ENCODE results near the gene MYB. TPM values are rescaled to one million over a fixed set of nuclear protein-coding genes. Genes with fewer than 3 reads are reported as not detected.
A peak's percentile ranks its signal among the peaks of the same experiment; 100 is the strongest.

MYB gene
- total and polyA plus RNA-seq, 2 of the 13 experiments (the other 11 are each of a cell fraction or from before 2014, with no cell fraction given): 0.04 to 0.20 TPM

DNA sequence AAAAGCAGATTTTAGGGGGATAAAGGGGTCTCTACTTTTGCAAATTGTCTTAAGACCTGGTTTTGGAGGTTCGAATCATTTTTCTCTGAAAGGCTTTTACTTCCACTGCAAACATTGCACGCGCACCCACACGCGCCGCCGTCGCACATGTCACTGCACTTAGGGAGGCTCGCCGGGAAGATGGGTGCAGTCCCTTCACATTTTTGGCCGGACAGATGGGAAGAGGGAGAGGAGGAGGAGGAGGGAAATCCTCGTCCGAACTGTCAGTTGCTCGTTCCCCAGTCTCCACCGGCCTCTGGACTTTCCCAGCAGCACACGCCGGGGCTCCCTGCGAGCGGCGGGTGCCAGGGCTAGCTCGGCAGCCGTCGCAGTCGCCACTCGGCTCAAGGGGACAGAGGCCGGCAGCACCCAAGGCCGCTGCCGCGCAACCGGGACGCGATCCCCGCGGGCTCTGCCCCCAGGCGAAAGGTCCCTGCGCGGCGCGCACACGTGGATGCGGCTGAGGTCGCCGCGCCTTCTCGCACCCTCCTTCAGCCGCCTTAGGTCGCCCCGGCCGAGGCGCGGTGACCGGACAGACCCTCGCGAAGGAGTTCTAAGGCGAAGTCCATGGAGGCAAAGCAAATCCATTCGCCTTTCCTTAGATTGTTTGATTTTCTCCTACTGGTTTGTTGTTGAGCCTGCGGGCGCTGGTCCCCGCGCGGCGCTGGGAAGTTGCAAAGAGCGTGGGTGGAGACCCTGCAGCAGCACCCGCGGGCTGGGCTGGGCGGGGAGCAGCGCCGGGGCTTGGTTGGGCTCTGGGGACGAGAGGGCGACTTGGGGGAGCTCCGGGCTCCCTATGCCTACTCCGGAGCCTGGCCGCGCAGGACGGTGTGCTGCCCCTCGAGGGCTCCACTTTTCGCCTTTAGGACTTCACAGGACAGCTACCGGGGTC lies 1.2 kb downstream of the MYB start (continued):
- TF ChIP-seq, protein P1, sequence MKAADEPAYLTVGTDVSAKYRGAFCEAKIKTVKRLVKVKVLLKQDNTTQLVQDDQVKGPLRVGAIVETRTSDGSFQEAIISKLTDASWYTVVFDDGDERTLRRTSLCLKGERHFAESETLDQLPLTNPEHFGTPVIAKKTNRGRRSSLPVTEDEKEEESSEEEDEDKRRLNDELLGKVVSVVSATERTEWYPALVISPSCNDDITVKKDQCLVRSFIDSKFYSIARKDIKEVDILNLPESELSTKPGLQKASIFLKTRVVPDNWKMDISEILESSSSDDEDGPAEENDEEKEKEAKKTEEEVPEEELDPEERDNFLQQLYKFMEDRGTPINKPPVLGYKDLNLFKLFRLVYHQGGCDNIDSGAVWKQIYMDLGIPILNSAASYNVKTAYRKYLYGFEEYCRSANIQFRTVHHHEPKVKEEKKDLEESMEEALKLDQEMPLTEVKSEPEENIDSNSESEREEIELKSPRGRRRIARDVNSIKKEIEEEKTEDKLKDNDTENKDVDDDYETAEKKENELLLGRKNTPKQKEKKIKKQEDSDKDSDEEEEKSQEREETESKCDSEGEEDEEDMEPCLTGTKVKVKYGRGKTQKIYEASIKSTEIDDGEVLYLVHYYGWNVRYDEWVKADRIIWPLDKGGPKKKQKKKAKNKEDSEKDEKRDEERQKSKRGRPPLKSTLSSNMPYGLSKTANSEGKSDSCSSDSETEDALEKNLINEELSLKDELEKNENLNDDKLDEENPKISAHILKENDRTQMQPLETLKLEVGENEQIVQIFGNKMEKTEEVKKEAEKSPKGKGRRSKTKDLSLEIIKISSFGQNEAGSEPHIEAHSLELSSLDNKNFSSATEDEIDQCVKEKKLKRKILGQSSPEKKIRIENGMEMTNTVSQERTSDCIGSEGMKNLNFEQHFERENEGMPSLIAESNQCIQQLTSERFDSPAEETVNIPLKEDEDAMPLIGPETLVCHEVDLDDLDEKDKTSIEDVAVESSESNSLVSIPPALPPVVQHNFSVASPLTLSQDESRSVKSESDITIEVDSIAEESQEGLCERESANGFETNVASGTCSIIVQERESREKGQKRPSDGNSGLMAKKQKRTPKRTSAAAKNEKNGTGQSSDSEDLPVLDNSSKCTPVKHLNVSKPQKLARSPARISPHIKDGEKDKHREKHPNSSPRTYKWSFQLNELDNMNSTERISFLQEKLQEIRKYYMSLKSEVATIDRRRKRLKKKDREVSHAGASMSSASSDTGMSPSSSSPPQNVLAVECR (CRISPR knock-in tag; IDR thresholded peaks at IDR 0.05; ENCODE audit: borderline replicate concordance): 0 out of 2 replicates have a peak, but pooled peaks have one; percentile 28
- TF ChIP-seq, protein P2, sequence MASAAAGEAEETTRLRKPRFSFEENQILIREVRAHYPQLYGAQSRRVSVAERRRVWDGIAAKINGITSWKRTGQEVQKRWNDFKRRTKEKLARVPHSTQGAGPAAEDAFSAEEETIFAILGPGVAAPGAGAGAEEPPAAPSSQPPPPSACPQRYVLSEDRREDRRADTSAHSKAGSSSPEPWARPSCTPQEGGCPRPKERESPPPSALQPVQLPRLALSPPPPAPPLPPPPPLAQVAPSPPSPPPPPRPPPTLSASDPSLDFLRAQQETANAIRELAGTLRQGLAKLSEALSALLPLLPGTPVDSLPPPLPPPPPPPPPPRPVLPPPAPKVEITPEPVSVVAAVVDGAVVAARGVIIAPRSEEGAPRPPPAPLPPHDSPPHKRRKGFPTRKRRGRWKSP (CRISPR knock-in tag; IDR thresholded peaks at IDR 0.05): peak; percentile 81
- TF ChIP-seq ZNF776 (CRISPR knock-in tag; IDR thresholded peaks at IDR 0.05) (0 out of 2 replicates have a peak, but pooled peaks have one; percentile 74), ZNF614 (CRISPR knock-in tag; IDR thresholded peaks at IDR 0.05; ENCODE audit: borderline replicate concordance) (no peak), CBX2 (IDR thresholded peaks at IDR 0.05; ENCODE audit: low read depth, low read length) (no peak; the same call in 1 of the 2 replicates), CBX2 (CRISPR knock-in tag; IDR thresholded peaks at IDR 0.05; ENCODE audit: low read depth) (peak; percentile 33; the same call in 1 of the 2 replicates), FOXC1 (CRISPR knock-in tag; IDR thresholded peaks at IDR 0.05; ENCODE audit: borderline replicate concordance) (0 out of 2 replicates have a peak, but pooled peaks have one; percentile 25), NKX3-1 (CRISPR knock-in tag; IDR thresholded peaks at IDR 0.05) (0 out of 2 replicates have a peak, but pooled peaks have one; percentile 35), HOXD1 (CRISPR knock-in tag; IDR thresholded peaks at IDR 0.05) (peak; percentile 76), ZNF777 (CRISPR knock-in tag; IDR thresholded peaks at IDR 0.05) (peak; percentile 90)
- TF ChIP-seq, protein P3, sequence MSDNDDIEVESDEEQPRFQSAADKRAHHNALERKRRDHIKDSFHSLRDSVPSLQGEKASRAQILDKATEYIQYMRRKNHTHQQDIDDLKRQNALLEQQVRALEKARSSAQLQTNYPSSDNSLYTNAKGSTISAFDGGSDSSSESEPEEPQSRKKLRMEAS (IDR thresholded peaks at IDR 0.05): peak; percentile 49
- TF ChIP-seq, protein P4, sequence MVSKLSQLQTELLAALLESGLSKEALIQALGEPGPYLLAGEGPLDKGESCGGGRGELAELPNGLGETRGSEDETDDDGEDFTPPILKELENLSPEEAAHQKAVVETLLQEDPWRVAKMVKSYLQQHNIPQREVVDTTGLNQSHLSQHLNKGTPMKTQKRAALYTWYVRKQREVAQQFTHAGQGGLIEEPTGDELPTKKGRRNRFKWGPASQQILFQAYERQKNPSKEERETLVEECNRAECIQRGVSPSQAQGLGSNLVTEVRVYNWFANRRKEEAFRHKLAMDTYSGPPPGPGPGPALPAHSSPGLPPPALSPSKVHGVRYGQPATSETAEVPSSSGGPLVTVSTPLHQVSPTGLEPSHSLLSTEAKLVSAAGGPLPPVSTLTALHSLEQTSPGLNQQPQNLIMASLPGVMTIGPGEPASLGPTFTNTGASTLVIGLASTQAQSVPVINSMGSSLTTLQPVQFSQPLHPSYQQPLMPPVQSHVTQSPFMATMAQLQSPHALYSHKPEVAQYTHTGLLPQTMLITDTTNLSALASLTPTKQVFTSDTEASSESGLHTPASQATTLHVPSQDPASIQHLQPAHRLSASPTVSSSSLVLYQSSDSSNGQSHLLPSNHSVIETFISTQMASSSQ (IDR thresholded peaks at IDR 0.05; ENCODE audit: low read depth): no peak
- TF ChIP-seq, protein P4 (CRISPR knock-in tag; IDR thresholded peaks at IDR 0.05; ENCODE audit: borderline replicate concordance): peak; percentile 32; the same call in 1 of the 2 replicates
- TF ChIP-seq, protein P5, sequence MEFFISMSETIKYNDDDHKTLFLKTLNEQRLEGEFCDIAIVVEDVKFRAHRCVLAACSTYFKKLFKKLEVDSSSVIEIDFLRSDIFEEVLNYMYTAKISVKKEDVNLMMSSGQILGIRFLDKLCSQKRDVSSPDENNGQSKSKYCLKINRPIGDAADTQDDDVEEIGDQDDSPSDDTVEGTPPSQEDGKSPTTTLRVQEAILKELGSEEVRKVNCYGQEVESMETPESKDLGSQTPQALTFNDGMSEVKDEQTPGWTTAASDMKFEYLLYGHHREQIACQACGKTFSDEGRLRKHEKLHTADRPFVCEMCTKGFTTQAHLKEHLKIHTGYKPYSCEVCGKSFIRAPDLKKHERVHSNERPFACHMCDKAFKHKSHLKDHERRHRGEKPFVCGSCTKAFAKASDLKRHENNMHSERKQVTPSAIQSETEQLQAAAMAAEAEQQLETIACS (CRISPR knock-in tag; IDR thresholded peaks at IDR 0.05): peak; percentile 51; the same call in 1 of the 2 replicates
